Cardiac fibroblast (primary cell): Measurements from ENCODE around the gene PCSK5.
A peak's percentile ranks its signal among the peaks of the same experiment; 100 is the strongest.

Source experiments
- DNase-seq, 2 donors: peaks; one replicate each; pipeline versions ENCODE4 v3.0.0 to v3.0.0-alpha.2; 2010; ENCODE audit warnings: low read depth in 2 of 2
- H3K4me3 ChIP-seq, 2 donors: replicated peaks in 1 of 2; 1 replicate in 1 of 2; 2 replicates in 1 of 2; pipeline ENCODE4 v1.5.1; 2011; ENCODE audit warnings: low read depth in 2 of 2, low read length in 2 of 2, mild to moderate bottlenecking in 2 of 2, moderate library complexity in 1 of 2
- CTCF ChIP-seq: IDR thresholded peaks from one replicate; pipeline ENCODE4 v1.5.1; 2011; ENCODE audit warnings: low read depth, mild to moderate bottlenecking, low read length, inconsistent platforms

The PCSK5 gene

GRCh38 chr9:76245518-76245917, 355.0 kb downstream of the PCSK5 start:
- no peak overlapping the region for H3K4me3 ChIP-seq
- TF ChIP-seq CTCF = no peak
- no peak for DNase-seq

GRCh38 chr9:76246680-76247079, 356.2 kb downstream of the PCSK5 start:
- no peak overlapping the region for H3K4me3 ChIP-seq
- TF ChIP-seq CTCF = no peak
- no peak for DNase-seq

GRCh38 chr9:76247426-76247825, 357.0 kb downstream of the PCSK5 start:
- DNase-seq = no peak
- no peak for TF ChIP-seq CTCF
- no peak overlapping the region for H3K4me3 ChIP-seq

- no peak for TF ChIP-seq CTCF
Observed at GRCh38 chr9:76249309-76249708, 358.8 kb downstream of the PCSK5 start.

GRCh38 chr9:76255781-76256455, 365.4 kb downstream of the PCSK5 start:
- DNase-seq = peak; percentile 98 to 99
- TF ChIP-seq CTCF = no peak
- peak overlapping the region in 1 of 2 donors; percentile 33 for H3K4me3 ChIP-seq

More at GRCh38 chr9:76249309-76249708, 358.8 kb downstream of the PCSK5 start:
- no peak overlapping the region for H3K4me3 ChIP-seq
- no peak for DNase-seq

GRCh38 chr9:76257311-76257710, 366.8 kb downstream of the PCSK5 start:
- TF ChIP-seq CTCF = no peak
- DNase-seq = no peak
- H3K4me3 ChIP-seq = no peak overlapping the region
